ENCODE measurements around the gene IPO11.
"Not testable (repeated sequence)": the region's sequence is repeated elsewhere in the genome, so short reads cannot be mapped to it uniquely, and the experiment has no call there.

The IPO11 gene

GRCh38 chr5:62565740-62566139, 153.2 kb downstream of the IPO11 start:
- in situ Hi-C loops (cut with MboI; ENCODE audit: low sequenced_read_pairs): not testable (repeated sequence)

GRCh38 chr5:62568143-62568542, 155.6 kb downstream of the IPO11 start:
- in situ Hi-C loops (cut with MboI; ENCODE audit: low sequenced_read_pairs): no loop called here

- in situ Hi-C loops (cut with MboI; ENCODE audit: low sequenced_read_pairs): no loop called here
Observed at GRCh38 chr5:62568800-62569432, 156.4 kb downstream of the IPO11 start.

DNA sequence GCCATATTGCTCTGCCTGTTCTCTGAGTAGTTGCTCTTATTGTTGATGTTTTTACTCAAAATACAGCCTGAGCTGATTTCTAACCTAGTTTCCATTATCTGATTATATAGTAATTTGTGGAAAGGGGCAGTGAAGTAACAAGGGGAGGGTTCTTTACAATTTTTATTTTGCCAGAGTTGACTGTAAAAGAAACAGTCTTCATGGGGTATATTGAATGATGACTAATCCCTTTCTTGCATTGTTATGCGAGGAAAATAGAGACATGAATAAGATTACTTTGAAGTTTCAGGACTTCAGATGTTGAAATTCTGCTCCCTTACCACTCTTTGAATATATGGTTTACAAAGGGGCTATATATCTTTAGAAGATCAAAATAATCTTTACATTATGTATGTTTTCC, 156.9 kb downstream of the IPO11 start:
- in situ Hi-C loops (cut with MboI; ENCODE audit: low sequenced_read_pairs): no loop called here

DNA sequence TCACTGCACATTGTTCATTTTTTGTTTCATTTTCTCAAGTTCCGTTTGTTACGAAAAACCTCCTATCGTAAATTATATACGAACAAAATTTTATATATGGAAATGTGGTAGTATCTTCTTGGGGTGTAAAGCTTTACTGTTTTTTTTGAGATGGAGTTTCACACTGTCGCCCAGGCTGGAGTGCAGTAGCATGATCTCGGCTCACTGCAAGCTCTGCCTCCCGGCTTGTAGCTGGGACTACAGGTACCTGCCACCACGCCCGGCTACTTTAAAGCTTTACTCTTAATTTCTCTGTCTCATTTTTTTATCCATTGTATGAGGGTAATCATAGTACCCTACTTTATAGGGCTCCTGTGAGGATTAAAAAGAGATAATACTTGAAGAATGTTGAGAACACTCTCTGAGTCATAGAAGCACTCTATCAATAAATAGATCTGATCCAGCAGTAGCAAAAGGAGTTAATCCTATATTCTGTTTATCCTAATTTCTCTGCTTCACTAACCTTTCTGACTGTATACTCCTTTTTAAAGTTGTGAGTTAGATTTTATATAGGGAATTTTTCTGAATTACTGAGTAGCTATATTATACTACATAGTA, 160.5 kb downstream of the IPO11 start:
- in situ Hi-C loops (cut with MboI; ENCODE audit: low sequenced_read_pairs): no loop called here

DNA sequence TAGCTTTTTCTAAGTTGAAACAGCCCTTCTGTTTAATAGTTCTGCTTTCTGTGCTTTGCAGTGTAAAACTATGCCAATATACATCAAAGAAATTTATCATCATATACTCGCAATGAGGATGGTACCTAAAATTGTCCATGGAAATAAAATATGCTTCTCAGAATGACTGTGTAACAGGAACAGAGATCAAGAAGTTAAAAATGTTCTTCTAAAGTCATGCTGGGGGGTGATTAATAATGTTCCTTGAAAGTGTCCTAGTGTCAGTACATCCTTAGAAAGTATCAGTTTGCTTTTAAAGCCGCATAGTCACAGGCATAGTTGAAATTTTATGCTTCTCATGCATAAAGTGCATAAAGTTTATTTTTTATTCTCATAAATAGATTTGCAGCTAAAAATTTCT, 162.0 kb downstream of the IPO11 start:
- in situ Hi-C loops (cut with MboI; ENCODE audit: low sequenced_read_pairs): no loop called here

DNA sequence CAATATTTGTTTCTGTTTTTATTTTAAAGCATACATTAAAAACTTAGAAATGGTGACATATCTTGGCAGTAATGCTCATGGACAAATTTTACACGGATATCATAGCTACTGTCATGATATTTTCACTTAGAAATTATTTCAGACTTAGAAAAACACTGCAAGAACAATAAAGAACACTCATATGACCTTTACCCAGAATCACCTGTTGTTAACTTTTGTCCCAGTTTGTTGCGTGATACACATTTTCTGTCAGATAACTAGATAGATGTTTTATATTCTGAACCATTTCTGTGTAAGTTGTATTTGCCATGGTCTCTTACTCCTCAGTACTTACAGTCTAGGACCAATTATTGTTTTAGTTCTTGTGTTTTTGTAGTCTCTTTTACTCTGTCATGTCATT, 162.5 kb downstream of the IPO11 start:
- in situ Hi-C loops (cut with MboI; ENCODE audit: low sequenced_read_pairs): no loop called here

- in situ Hi-C loops (cut with MboI; ENCODE audit: low sequenced_read_pairs): no loop called here
Observed at GRCh38 chr5:62575489-62575888, 162.9 kb downstream of the IPO11 start.

GRCh38 chr5:62576570-62577170, 164.1 kb downstream of the IPO11 start:
- in situ Hi-C loops (cut with MboI; ENCODE audit: low sequenced_read_pairs): no loop called here

DNA sequence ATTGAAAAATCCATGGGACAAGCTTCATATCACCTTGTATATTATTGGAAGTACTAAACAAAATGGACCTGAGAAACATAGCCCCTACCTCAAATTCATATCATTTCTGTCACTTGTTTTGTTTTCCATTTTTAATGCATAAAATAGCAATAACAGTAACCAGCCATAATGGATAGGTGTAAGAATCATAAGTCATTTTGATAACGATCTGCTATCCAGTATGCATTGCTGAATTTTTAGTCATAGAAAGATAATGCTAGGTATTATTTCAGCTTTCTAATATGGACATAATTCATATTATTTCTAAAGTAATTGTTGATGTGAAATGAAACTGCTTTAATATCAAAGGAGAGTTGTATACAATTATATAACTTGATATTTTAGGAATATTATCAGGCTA, 164.9 kb downstream of the IPO11 start:
- in situ Hi-C loops (cut with MboI; ENCODE audit: low sequenced_read_pairs): no loop called here

DNA sequence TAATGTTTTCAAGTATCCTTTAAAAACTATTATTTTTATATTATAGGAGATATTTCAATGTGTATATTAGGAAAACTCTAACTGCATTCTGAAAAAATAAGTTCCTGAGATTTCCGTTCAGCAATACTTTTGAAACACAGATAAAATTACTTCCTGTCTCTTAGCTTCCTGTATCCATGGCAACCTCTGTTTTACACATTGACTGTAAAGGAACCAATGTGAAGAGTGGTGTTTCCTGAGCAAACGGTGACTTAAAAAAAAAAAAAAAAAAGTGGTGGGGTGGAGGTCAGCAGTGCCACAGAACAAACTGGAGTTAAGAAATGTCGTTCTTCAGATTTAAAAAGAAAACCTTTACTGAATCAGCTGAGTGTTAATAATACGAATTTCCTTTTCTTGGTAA, 166.0 kb downstream of the IPO11 start, which contains the start of gene LRRC70:
LRRC70 (plus strand) TSS at position 280 of the 400 bp plus-strand sequence. CDS start 620 bp downstream, outside the sequence.
- in situ Hi-C loops (cut with MboI; ENCODE audit: low sequenced_read_pairs): no loop called here

- in situ Hi-C loops (cut with MboI; ENCODE audit: low sequenced_read_pairs): no loop called here
Observed at GRCh38 chr5:62579761-62580160, 167.2 kb downstream of the IPO11 start.

DNA sequence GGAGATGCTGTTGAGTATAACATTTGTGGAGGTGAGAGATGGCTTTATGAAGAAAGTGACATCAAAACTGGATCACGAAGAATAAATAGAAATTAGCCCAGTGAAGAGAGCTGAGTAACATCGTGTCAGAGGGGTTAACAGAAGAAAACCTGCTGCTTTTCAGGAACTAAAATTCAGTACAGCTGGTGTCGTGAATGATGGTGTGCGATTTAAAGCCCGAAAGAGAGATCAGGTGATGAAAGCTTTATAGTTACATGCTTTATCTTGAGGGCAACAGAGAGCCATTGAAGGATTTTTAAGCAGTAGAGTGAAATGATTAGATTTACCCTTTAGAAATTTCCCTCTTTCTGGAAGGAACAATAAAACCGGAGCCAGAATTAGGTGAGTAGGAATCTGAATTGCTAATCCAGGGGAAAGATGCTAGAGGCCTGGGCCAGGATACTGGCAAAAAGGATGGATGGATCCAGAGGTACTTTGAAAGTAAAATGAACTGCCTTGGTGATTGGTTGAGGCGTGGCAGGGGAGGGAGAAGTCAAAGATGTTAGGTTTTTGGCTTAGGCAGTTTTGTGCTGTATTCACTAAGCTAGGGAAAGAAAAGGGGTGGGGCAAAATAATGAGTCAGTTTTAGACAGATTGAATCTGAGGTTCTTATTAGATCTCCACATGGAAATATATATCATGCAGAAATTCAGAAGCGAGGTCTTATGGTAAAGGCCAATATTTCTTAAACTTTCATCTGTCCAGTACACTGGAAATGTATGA, 169.5 kb downstream of the IPO11 start:
- in situ Hi-C loops (cut with MboI; ENCODE audit: low sequenced_read_pairs): no loop called here

DNA sequence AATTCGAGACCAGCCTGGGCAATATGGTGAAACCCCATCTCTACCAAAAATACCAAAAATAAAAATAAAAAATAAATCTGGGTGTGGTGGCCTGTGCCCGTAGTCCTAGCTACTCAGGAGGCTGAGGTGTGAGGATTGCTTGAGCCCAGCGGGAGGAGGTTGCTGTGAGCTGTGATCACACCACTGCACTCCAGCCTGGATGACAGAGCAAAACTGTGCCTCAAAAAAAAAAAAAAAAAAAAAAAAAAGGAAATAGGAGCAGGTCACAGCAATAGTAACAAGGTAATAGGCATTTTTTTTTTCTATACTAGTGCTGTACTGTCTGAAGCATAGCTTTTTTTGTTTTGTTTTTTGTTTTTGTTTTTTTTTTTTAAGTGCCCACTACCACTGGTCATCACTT, 171.8 kb downstream of the IPO11 start:
- in situ Hi-C loops (cut with MboI; ENCODE audit: low sequenced_read_pairs): no loop called here

GRCh38 chr5:62585306-62585705, 172.7 kb downstream of the IPO11 start:
- in situ Hi-C loops (cut with MboI; ENCODE audit: low sequenced_read_pairs): no loop called here

DNA sequence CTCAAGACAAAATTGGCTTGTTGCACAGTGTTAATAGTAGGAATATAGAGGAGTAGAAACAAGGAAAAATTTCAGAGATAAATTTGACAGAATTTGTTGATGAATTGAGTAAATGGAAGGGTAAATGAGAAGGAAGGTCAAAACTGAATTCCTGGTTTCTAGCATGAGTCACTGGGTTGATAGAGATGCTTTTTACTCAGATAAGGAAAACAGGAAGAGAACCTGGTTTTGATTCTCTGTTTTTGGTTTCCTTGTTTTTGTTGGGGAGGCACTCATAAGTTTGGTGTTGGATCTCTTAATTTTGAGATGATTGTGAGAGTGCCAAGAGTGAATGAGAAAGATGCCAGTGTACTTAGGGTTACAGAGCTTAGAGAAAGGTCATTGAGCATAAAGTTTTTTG, 173.2 kb downstream of the IPO11 start:
- in situ Hi-C loops (cut with MboI; ENCODE audit: low sequenced_read_pairs): no loop called here

DNA sequence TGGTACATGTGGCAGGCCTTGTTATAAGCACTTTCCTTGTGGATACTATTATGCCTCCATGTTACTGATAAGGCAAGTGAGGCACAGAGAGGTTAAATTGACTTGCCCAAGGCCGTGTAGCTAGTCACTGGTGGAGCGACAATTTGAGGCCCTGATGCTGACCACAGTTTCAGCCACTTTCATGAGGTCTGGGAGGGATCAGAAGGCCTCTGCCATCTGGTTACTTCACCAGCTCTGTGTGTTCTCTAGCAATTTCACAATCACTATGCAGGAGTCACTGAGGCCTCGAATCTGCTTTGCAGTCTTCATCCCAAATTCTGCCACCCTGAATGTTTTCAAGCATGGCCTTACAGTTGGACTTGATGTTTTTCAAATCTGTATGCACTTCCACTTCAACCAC, 175.2 kb downstream of the IPO11 start:
- in situ Hi-C loops (cut with MboI; ENCODE audit: low sequenced_read_pairs): no loop called here

DNA sequence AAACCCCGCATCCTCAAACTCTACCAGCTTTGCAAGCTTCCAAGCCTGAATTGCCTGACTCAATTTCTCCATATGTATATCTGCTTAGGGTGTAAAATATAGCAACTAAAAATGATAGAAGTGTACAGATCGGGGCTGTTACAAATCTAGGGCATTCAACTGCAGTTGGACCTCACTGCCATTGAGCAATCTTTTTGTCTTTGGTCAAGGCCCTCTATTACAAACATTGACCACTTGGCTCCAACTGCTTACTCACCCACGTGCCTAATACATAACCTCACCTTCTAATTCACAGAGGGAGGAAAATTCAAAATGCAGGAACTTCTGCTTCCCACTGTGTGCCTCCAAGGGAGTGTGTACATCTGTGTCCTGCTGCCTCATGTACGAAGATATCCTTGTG, 176.1 kb downstream of the IPO11 start:
- in situ Hi-C loops (cut with MboI; ENCODE audit: low sequenced_read_pairs): no loop called here

GRCh38 chr5:62589504-62589903, 176.9 kb downstream of the IPO11 start:
- in situ Hi-C loops (cut with MboI; ENCODE audit: low sequenced_read_pairs): no loop called here

GRCh38 chr5:62590387-62590786, 177.8 kb downstream of the IPO11 start:
- in situ Hi-C loops (cut with MboI; ENCODE audit: low sequenced_read_pairs): no loop called here

DNA sequence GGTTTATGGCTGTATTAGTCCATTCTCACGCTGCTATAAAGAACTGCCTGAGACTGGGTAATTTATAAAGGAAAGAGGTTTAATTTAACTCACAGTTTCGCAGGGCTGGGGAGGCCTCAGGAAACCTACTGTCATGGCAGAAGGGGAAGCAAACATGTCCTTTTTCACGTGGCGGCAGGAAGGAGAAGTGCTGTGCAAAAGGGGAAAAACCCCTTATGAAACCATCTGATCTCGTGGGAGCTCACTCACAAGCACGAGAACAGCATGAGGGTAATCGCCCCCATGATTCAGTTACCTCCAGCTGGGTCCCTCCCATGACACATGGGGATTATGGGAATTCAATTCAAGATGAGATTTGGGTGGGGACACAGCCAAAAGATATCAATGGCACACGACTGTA, 180.0 kb downstream of the IPO11 start:
- in situ Hi-C loops (cut with MboI; ENCODE audit: low sequenced_read_pairs): no loop called here

DNA sequence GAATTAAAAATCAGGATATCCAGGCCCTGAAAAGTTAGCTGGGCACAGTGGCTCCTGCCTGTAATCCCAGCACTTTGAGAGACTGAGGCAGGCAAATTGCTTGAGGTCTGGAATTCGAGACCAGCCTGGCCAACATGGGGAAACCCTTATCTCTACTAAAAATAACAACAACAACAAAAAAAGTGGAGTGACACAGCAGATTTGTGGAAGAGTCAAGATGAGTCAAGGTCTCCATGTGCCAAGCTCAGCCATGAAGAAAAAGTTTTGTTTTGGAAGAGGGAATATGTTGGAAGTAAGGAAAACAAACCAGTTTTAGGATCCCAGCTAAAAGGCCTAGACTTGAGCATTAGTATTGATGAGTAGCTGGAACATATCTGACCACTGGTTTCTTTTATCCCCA, 180.8 kb downstream of the IPO11 start:
- in situ Hi-C loops (cut with MboI; ENCODE audit: low sequenced_read_pairs): no loop called here
